GM19463 (cell line): ENCODE results near the gene SELP.
A peak's percentile ranks its signal among the peaks of the same experiment; 100 is the strongest.

Source experiments
- ATAC-seq: cut with Tn5 transposase; IDR thresholded peaks from one replicate; pipeline ENCODE4 v1.9.1; 2021; ENCODE audit warnings: mild to moderate bottlenecking, moderate library complexity; ENCODE audit not compliant: unreplicated experiment

Gene SELP

GRCh38 chr1:169623132-169623926 lies 6.6 kb downstream of the SELP start:
- ATAC-seq = no peak

GRCh38 chr1:169620565-169620964 lies 9.4 kb downstream of the SELP start:
- no peak for ATAC-seq

GRCh38 chr1:169618367-169618766 lies 11.6 kb downstream of the SELP start:
- ATAC-seq = no peak

- ATAC-seq = no peak
Measured at GRCh38 chr1:169615803-169616202, 14.1 kb downstream of the SELP start.

GRCh38 chr1:169610858-169611257 lies 19.1 kb downstream of the SELP start:
- ATAC-seq = no peak

- ATAC-seq = no peak
Measured at GRCh38 chr1:169610108-169610507, 19.8 kb downstream of the SELP start.

GRCh38 chr1:169608226-169608625 lies 21.7 kb downstream of the SELP start:
- no peak for ATAC-seq

GRCh38 chr1:169604781-169605560 lies 25.0 kb downstream of the SELP start:
- no peak for ATAC-seq

- ATAC-seq = no peak
Measured at GRCh38 chr1:169601096-169601881, 28.6 kb downstream of the SELP start.

GRCh38 chr1:169595764-169596711 lies 33.9 kb downstream of the SELP start:
- no peak for ATAC-seq

- peak; percentile 83 for ATAC-seq
Measured at GRCh38 chr1:169594391-169594790, 35.5 kb downstream of the SELP start.

- no peak for ATAC-seq
Measured at GRCh38 chr1:169590932-169591331, 39.0 kb downstream of the SELP start.

- no peak for ATAC-seq
Measured at GRCh38 chr1:169588785-169589485, 41.0 kb downstream of the SELP start.

- ATAC-seq = no peak
Measured at GRCh38 chr1:169588112-169588511, 41.8 kb downstream of the SELP start.

- peak; percentile 99 for ATAC-seq
Measured at GRCh38 chr1:169586395-169587255, 43.3 kb downstream of the SELP start, which contains the start of gene F5. Gene F5, minus strand, starts transcription at chr1:169586481. Its CDS starts 95 bp downstream, at chr1:169586386.

GRCh38 chr1:169586067-169586394 lies 43.9 kb downstream of the SELP start:
- ATAC-seq = peak; percentile 10

- ATAC-seq = no peak
Measured at GRCh38 chr1:169585181-169585580, 44.7 kb downstream of the SELP start.

GRCh38 chr1:169584483-169585144 lies 45.3 kb downstream of the SELP start:
- ATAC-seq = no peak
